ENCODE data around the gene CD86.
"Not testable (repeated sequence)": the region's sequence is repeated elsewhere in the genome, so short reads cannot be mapped to it uniquely, and the experiment has no call there.

GRCh38 chr3:122047296-122047695, 7.9 kb upstream of the CD86 start:
- TF ChIP-seq, protein P1, sequence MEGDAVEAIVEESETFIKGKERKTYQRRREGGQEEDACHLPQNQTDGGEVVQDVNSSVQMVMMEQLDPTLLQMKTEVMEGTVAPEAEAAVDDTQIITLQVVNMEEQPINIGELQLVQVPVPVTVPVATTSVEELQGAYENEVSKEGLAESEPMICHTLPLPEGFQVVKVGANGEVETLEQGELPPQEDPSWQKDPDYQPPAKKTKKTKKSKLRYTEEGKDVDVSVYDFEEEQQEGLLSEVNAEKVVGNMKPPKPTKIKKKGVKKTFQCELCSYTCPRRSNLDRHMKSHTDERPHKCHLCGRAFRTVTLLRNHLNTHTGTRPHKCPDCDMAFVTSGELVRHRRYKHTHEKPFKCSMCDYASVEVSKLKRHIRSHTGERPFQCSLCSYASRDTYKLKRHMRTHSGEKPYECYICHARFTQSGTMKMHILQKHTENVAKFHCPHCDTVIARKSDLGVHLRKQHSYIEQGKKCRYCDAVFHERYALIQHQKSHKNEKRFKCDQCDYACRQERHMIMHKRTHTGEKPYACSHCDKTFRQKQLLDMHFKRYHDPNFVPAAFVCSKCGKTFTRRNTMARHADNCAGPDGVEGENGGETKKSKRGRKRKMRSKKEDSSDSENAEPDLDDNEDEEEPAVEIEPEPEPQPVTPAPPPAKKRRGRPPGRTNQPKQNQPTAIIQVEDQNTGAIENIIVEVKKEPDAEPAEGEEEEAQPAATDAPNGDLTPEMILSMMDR (IDR thresholded peaks at IDR 0.05; ENCODE audit: insufficient read depth, low read length, poor library complexity, severe bottlenecking): not testable (repeated sequence)
- not testable (repeated sequence) for TF ChIP-seq EZH2phosphoT487 (conservative IDR thresholded peaks at IDR 0.05; ENCODE audit: low read length)
